SW480 (cell line): Measurements from ENCODE around the gene GPR84.
"Not testable (repeated sequence)": the region's sequence is repeated elsewhere in the genome, so short reads cannot be mapped to it uniquely, and the experiment has no call there.

Source experiments
- DNase-seq: peaks from one replicate; pipeline ENCODE4 v3.0.0-alpha.2; 2016; ENCODE audit warnings: low spot score

GPR84 gene

GRCh38 chr12:54325442-54326109 is 38.7 kb downstream of the GPR84 start:
- not testable (repeated sequence) for DNase-seq

- peak; percentile 100 for DNase-seq
Measured at GRCh38 chr12:54324617-54325441, 39.5 kb downstream of the GPR84 start, which contains the start of gene COPZ1. TSS of gene COPZ1 (plus strand) at chr12:54325131. CDS start at chr12:54325164, 33 bp downstream.

GRCh38 chr12:54321363-54321762 is 42.9 kb downstream of the GPR84 start:
- DNase-seq: no peak
